ENCODE measurements around the gene MFAP2. TPM values are rescaled to one million over a fixed set of nuclear protein-coding genes. Genes with fewer than 3 reads are reported as not detected.
"Not testable (repeated sequence)": the region's sequence is repeated elsewhere in the genome, so short reads cannot be mapped to it uniquely, and the experiment has no call there.

The MFAP2 gene
- total RNA-seq, 1 experiment from 2014 or later, result 152 TPM

- no peak for DNase-seq
- Histone ChIP-seq H3K27ac (ENCODE audit: insufficient read length, low read depth, low read length) (no peak overlapping the region), H4K91ac (ENCODE audit: insufficient read length, low read depth, low read length) (no peak overlapping the region), H2AK5ac (ENCODE audit: insufficient read length, low read length) (no peak overlapping the region), H3K23me2 (ENCODE audit: insufficient read length, low read depth, low read length, poor library complexity, severe bottlenecking) (no peaks in the 10 kb centered on the region), H4K8ac (replicated peaks; ENCODE audit: insufficient read length, low read depth, low read length) (no peak overlapping the region), H3K4me2 (ENCODE audit: insufficient read depth, insufficient read length, low read length) (no peak overlapping the region), H2BK5ac (ENCODE audit: insufficient read length, low read length) (no peak overlapping the region), H3K56ac (ENCODE audit: insufficient read length, low read depth, low read length) (no peak overlapping the region), H2BK120ac (ENCODE audit: low read depth, low read length, poor library complexity, severe bottlenecking) (no peak overlapping the region), H2AFZ (ENCODE audit: low read length) (no peak overlapping the region), H2BK20ac (ENCODE audit: low read depth, low read length, poor library complexity, severe bottlenecking) (no peak overlapping the region), H3K14ac (ENCODE audit: insufficient read depth, low read length) (no peak overlapping the region), H2BK15ac (ENCODE audit: low read depth, low read length) (no peak overlapping the region), H3K79me1 (ENCODE audit: insufficient read depth, low read depth, low read length, poor library complexity, severe bottlenecking) (no peaks in the 10 kb centered on the region), H4K5ac (ENCODE audit: insufficient read length, low read depth, low read length) (no peak overlapping the region), H3K79me2 (ENCODE audit: insufficient read depth, low read length) (no peaks in the 10 kb centered on the region), H3K23ac (ENCODE audit: insufficient read length, low read depth, low read length) (no peak overlapping the region), H3K9me3 (ENCODE audit: control insufficient read depth, low read depth, low read length) (no peaks in the 10 kb centered on the region), H4K20me1 (ENCODE audit: control insufficient read depth, insufficient read depth, insufficient read length) (no peaks in the 10 kb centered on the region), H3K9ac (ENCODE audit: extremely low read depth, insufficient read length, low read length) (no peak overlapping the region), H3T11ph (ENCODE audit: low read length) (no peak overlapping the region), H3K4ac (ENCODE audit: low read depth, low read length) (no peak overlapping the region), H3K4me1 (ENCODE audit: insufficient read depth, low read length) (no peaks in the 10 kb centered on the region), H3K18ac (ENCODE audit: insufficient read length, low read depth, low read length) (no peak overlapping the region), H3K27me3 (ENCODE audit: insufficient read depth, low read length) (no peaks in the 10 kb centered on the region), H2BK12ac (ENCODE audit: insufficient read length, low read depth, low read length) (no peak overlapping the region)
- H3K4me1 Mint-ChIP-seq, result 0 out of 4 replicates have a peak, but pooled peaks cover 0 to 3% of the 10 kb centered on the region in 2 experiments
- H3K27ac Mint-ChIP-seq, result no peak overlapping the region
- TF ChIP-seq, protein P1, sequence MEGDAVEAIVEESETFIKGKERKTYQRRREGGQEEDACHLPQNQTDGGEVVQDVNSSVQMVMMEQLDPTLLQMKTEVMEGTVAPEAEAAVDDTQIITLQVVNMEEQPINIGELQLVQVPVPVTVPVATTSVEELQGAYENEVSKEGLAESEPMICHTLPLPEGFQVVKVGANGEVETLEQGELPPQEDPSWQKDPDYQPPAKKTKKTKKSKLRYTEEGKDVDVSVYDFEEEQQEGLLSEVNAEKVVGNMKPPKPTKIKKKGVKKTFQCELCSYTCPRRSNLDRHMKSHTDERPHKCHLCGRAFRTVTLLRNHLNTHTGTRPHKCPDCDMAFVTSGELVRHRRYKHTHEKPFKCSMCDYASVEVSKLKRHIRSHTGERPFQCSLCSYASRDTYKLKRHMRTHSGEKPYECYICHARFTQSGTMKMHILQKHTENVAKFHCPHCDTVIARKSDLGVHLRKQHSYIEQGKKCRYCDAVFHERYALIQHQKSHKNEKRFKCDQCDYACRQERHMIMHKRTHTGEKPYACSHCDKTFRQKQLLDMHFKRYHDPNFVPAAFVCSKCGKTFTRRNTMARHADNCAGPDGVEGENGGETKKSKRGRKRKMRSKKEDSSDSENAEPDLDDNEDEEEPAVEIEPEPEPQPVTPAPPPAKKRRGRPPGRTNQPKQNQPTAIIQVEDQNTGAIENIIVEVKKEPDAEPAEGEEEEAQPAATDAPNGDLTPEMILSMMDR (conservative IDR thresholded peaks at IDR 0.05), result no peak
- WGBS (ENCODE audit: extremely low coverage, insufficient read length, low lambda C conversion rate), result no CpG with 5 or more reads among the region's 18 CpGs
- H3K27me3 Mint-ChIP-seq (ENCODE audit: low read depth), result no peaks in the 10 kb centered on the region; the same call in 1 of the 2 replicates
- no peak overlapping the region for H3K4me3 Mint-ChIP-seq
- H3K36me3 Mint-ChIP-seq (ENCODE audit: insufficient read depth in 1 of 3, low read depth in 3 of 3), result peaks cover 4 to 30% (median 27%) of the 10 kb centered on the region in 3 experiments; a peak in 6 of 7 replicates
- H3K9me3 Mint-ChIP-seq, result no peaks in the 10 kb centered on the region
Observed at GRCh38 chr1:16954579-16954978, 25.8 kb downstream of the MFAP2 start.

DNA sequence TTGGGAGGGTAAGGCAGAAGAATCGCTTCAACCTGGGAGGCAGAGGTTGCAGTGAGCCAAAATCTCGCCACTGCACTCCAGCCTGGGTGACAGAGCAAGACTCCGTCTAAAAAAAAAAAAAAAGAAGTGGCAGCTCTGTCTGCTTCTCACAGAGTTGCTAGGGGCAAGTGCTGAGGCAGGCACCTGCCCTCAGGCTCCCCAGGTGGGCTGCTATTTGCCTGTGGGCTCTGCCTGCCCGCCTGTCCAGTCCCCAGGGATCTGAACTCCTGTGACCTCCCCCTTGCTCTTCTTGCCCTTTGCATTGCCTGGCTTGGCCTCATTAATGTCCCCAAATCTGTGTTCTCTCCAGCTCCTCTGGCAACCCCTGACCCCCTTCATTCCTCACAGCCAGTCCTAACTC is 28.0 kb downstream of the MFAP2 start:
- H3K4me1 Mint-ChIP-seq; H2AK5ac ChIP-seq (ENCODE audit: insufficient read length, low read length); H3T11ph ChIP-seq (ENCODE audit: low read length); H3K23ac ChIP-seq (ENCODE audit: insufficient read length, low read depth, low read length); H3K4ac ChIP-seq (ENCODE audit: low read depth, low read length); H3K79me2 ChIP-seq (ENCODE audit: insufficient read depth, low read length); H2AFZ ChIP-seq (ENCODE audit: low read length); H4K5ac ChIP-seq (ENCODE audit: insufficient read length, low read depth, low read length); H3K27me3 ChIP-seq (ENCODE audit: insufficient read depth, low read length); H3K27ac Mint-ChIP-seq; H4K20me1 ChIP-seq (ENCODE audit: control insufficient read depth, insufficient read depth, insufficient read length); H3K9me3 Mint-ChIP-seq; H3K18ac ChIP-seq (ENCODE audit: insufficient read length, low read depth, low read length); H2BK12ac ChIP-seq (ENCODE audit: insufficient read length, low read depth, low read length); H3K4me2 ChIP-seq (ENCODE audit: insufficient read depth, insufficient read length, low read length); H3K4me1 ChIP-seq (ENCODE audit: insufficient read depth, low read length); H2BK15ac ChIP-seq (ENCODE audit: low read depth, low read length); DNase-seq; H3K14ac ChIP-seq (ENCODE audit: insufficient read depth, low read length); H3K79me1 ChIP-seq (ENCODE audit: insufficient read depth, low read depth, low read length, poor library complexity, severe bottlenecking); H3K9me3 ChIP-seq (ENCODE audit: control insufficient read depth, low read depth, low read length); H2BK120ac ChIP-seq (ENCODE audit: low read depth, low read length, poor library complexity, severe bottlenecking); H3K23me2 ChIP-seq (ENCODE audit: insufficient read length, low read depth, low read length, poor library complexity, severe bottlenecking); H2BK5ac ChIP-seq (ENCODE audit: insufficient read length, low read length); H4K91ac ChIP-seq (ENCODE audit: insufficient read length, low read depth, low read length); H3K27ac ChIP-seq (ENCODE audit: insufficient read length, low read depth, low read length); H4K8ac ChIP-seq (replicated peaks; ENCODE audit: insufficient read length, low read depth, low read length); H2BK20ac ChIP-seq (ENCODE audit: low read depth, low read length, poor library complexity, severe bottlenecking); H3K9ac ChIP-seq (ENCODE audit: extremely low read depth, insufficient read length, low read length); H3K27me3 Mint-ChIP-seq (ENCODE audit: low read depth); H3K56ac ChIP-seq (ENCODE audit: insufficient read length, low read depth, low read length): not testable (repeated sequence)
- H3K4me3 Mint-ChIP-seq, result peak overlapping the region in 1 of 2 experiments; percentile 50; a peak in 1 of 5 replicates
- H3K36me3 Mint-ChIP-seq (ENCODE audit: insufficient read depth in 1 of 3, low read depth in 3 of 3), result peaks cover 4 to 33% (median 26%) of the 10 kb centered on the region in 3 experiments; a peak in 6 of 7 replicates
- no CpG with 5 or more reads among the region's 4 CpGs for WGBS (ENCODE audit: extremely low coverage, insufficient read length, low lambda C conversion rate)

Data from H9 (cell line).